Neural progenitor cell (in vitro differentiated cells): ENCODE data around the gene PNLIPRP1. TPM values are rescaled to one million over a fixed set of nuclear protein-coding genes. Genes with fewer than 3 reads are reported as not detected.

ENCODE experiments used
- DNase-seq: peaks from one replicate; pipeline ENCODE4 v3.0.0-alpha.2; 2016; ENCODE audit warnings: low spot score
- H2AFZ ChIP-seq: fragments of 200-600 bp; sonication (generic); replicated peaks from 2 replicates; pipeline ENCODE4 v1.6.1; 2016; ENCODE audit warnings: antibody characterized with exemption
- H3F3A ChIP-seq: fragments of 200-600 bp; sonication (generic); 2 replicates; pipeline ENCODE4 v1.6.1; 2016; ENCODE audit warnings: antibody characterized with exemption, low read depth
- H3K27ac ChIP-seq: fragments of 200-600 bp; sonication (generic); 2 replicates; pipeline ENCODE4 v1.5.1; 2016; ENCODE audit warnings: mild to moderate bottlenecking
- H3K27me3 ChIP-seq: fragments of 200-600 bp; sonication (generic); 2 replicates; pipeline ENCODE4 v1.6.1; 2016; ENCODE audit warnings: mild to moderate bottlenecking, moderate library complexity
- H3K36me3 ChIP-seq: fragments of 200-600 bp; sonication (generic); 2 replicates; pipeline ENCODE4 v1.5.1; 2016
- H3K4me1 ChIP-seq: fragments of 200-600 bp; sonication (generic); 2 replicates; pipeline ENCODE4 v1.6.1; 2016; ENCODE audit warnings: mixed run types
- H3K4me2 ChIP-seq: fragments of 200-600 bp; sonication (generic); 2 replicates; pipeline ENCODE4 v1.6.1; 2016
- H3K4me3 ChIP-seq: fragments of 200-600 bp; sonication (generic); 2 replicates; pipeline ENCODE4 v1.5.1; 2016
- H3K79me2 ChIP-seq: fragments of 200-600 bp; sonication (generic); 2 replicates; pipeline ENCODE4 v1.6.1; 2016; ENCODE audit warnings: low read depth
- H3K9ac ChIP-seq: fragments of 200-600 bp; sonication (generic); 2 replicates; pipeline ENCODE4 v1.6.1; 2016
- H3K9me3 ChIP-seq: fragments of 200-600 bp; sonication (generic); 2 replicates; pipeline ENCODE4 v1.5.1; 2016; ENCODE audit warnings: low read depth
- H4K20me1 ChIP-seq: fragments of 200-600 bp; sonication (generic); 2 replicates; pipeline ENCODE4 v1.6.1; 2016; ENCODE audit warnings: low read depth
- H3K27ac Mint-ChIP-seq: 3 replicates; pipeline ENCODE4 v1.8.0; 2021; ENCODE audit warnings: mixed read lengths
- H3K27me3 Mint-ChIP-seq: 2 replicates; pipeline ENCODE4 v1.8.0; 2022; ENCODE audit warnings: low read depth, mild to moderate bottlenecking, inconsistent platforms, moderate library complexity, mixed read lengths; ENCODE audit not compliant: insufficient read depth
- H3K36me3 Mint-ChIP-seq: 3 replicates; pipeline ENCODE4 v1.8.0; 2021; ENCODE audit warnings: mixed read lengths
- H3K4me1 Mint-ChIP-seq: 3 replicates; pipeline ENCODE4 v1.8.0; 2021; ENCODE audit warnings: mixed read lengths
- H3K4me3 Mint-ChIP-seq: 3 replicates; pipeline ENCODE4 v1.8.0; 2021; ENCODE audit warnings: mild to moderate bottlenecking, moderate library complexity, mixed read lengths
- H3K9me3 Mint-ChIP-seq: 3 replicates; pipeline ENCODE4 v1.8.0; 2020; ENCODE audit warnings: mixed read lengths
- EZH2 ChIP-seq: fragments of 200-600 bp; sonication (generic); IDR thresholded peaks from 2 replicates; pipeline ENCODE4 v1.6.1; 2017; ENCODE audit warnings: antibody characterized with exemption, mild to moderate bottlenecking, moderate library complexity
- EZH2phosphoT487 ChIP-seq: fragments of 200-600 bp; sonication (generic); IDR thresholded peaks from 2 replicates; pipeline ENCODE4 v1.6.1; 2017; ENCODE audit warnings: antibody characterized with exemption
- total RNA-seq: library from RNA; depleted of rRNA; stranded (reverse); fragments of >200 nt; gene quantifications from 2 replicates; pipeline ENCODE4 v1.2.3, GENCODE V29; 2015; ENCODE audit warnings: low replicate concordance
- TF ChIP-seq, protein P1 (sequence below): fragments of 200-600 bp; sonication (generic); IDR thresholded peaks from 2 replicates; pipeline ENCODE4 v1.5.1; 2017; ENCODE audit warnings: antibody characterized with exemption, mild to moderate bottlenecking

Gene PNLIPRP1
- total RNA-seq, 1 donor from 2014 or later, result not detected

DNA sequence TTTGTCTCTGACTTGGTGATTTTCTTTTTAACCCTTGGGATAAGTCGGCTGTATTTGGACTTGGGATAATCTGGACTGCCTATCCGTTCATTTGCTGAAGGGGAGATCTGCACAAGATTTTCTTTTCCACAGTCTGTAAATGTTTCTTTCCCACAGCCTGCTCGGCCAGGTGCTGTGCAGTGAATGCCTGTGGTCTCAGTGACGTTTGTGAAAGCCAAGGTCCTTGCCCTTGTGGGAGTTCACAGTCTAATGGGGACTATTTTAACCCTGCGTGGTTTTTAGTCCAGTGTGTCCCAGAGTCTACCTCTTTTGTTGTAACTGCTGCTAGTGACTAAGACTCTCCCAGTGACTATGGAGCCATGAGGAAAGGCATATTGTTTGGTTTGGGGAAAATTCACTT is 36.1 kb upstream of the PNLIPRP1 start:
- Histone ChIP-seq H3K27ac (no peak overlapping the region), H3F3A (no peaks in the 10 kb centered on the region), H3K4me3 (no peak overlapping the region), H3K9me3 (no peaks in the 10 kb centered on the region), H2AFZ (no peak overlapping the region), H3K4me2 (no peak overlapping the region), H3K4me1 (no peaks in the 10 kb centered on the region), H3K27me3 (no peaks in the 10 kb centered on the region), H3K9ac (no peak overlapping the region), H3K79me2 (no peaks in the 10 kb centered on the region), H4K20me1 (no peaks in the 10 kb centered on the region), H3K36me3 (no peaks in the 10 kb centered on the region)
- DNase-seq, result no peak
- Mint-ChIP-seq H3K4me3 (no peak overlapping the region), H3K27ac (no peak overlapping the region), H3K27me3 (peaks cover 2% of the 10 kb centered on the region), H3K36me3 (no peaks in the 10 kb centered on the region), H3K9me3 (no peaks in the 10 kb centered on the region), H3K4me1 (no peaks in the 10 kb centered on the region)
- TF ChIP-seq EZH2phosphoT487 (no peak), EZH2 (no peak)
- TF ChIP-seq, protein P1, sequence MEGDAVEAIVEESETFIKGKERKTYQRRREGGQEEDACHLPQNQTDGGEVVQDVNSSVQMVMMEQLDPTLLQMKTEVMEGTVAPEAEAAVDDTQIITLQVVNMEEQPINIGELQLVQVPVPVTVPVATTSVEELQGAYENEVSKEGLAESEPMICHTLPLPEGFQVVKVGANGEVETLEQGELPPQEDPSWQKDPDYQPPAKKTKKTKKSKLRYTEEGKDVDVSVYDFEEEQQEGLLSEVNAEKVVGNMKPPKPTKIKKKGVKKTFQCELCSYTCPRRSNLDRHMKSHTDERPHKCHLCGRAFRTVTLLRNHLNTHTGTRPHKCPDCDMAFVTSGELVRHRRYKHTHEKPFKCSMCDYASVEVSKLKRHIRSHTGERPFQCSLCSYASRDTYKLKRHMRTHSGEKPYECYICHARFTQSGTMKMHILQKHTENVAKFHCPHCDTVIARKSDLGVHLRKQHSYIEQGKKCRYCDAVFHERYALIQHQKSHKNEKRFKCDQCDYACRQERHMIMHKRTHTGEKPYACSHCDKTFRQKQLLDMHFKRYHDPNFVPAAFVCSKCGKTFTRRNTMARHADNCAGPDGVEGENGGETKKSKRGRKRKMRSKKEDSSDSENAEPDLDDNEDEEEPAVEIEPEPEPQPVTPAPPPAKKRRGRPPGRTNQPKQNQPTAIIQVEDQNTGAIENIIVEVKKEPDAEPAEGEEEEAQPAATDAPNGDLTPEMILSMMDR, result no peak

DNA sequence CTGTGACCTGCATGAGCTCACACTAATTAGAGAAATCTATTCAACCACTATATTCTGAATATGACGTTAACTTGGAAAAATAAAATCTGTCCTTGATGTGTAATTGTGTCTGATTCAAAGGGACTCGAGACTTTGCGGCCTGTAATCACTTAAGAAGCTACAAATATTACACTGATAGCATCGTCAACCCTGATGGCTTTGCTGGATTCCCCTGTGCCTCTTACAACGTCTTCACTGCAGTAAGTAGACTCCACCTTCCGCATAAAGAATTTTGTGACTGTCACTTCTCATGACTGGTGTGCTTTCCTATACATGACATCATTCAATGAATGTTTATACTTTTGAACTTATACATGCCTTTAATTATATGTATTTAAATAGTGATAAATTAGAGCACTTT is 34.9 kb upstream of the PNLIPRP1 start:
- no peaks in the 10 kb centered on the region for H3K36me3 ChIP-seq
- Mint-ChIP-seq H3K27ac (no peak overlapping the region), H3K4me3 (no peak overlapping the region), H3K36me3 (no peaks in the 10 kb centered on the region), H3K27me3 (peaks cover 2% of the 10 kb centered on the region), H3K4me1 (no peaks in the 10 kb centered on the region), H3K9me3 (no peaks in the 10 kb centered on the region)
- H3K27me3 ChIP-seq, result no peaks in the 10 kb centered on the region
- no peak for DNase-seq
- H3K4me1 ChIP-seq, result no peaks in the 10 kb centered on the region
- H3K9me3 ChIP-seq, result no peaks in the 10 kb centered on the region
- H3K4me3 ChIP-seq, result no peak overlapping the region
- no peak overlapping the region for H3K4me2 ChIP-seq
- H4K20me1 ChIP-seq, result no peaks in the 10 kb centered on the region
- H3K9ac ChIP-seq, result no peak overlapping the region
- H2AFZ ChIP-seq, result no peak overlapping the region
- H3F3A ChIP-seq, result no peaks in the 10 kb centered on the region
- TF ChIP-seq EZH2, result no peak
- H3K27ac ChIP-seq, result no peak overlapping the region
- no peaks in the 10 kb centered on the region for H3K79me2 ChIP-seq

DNA sequence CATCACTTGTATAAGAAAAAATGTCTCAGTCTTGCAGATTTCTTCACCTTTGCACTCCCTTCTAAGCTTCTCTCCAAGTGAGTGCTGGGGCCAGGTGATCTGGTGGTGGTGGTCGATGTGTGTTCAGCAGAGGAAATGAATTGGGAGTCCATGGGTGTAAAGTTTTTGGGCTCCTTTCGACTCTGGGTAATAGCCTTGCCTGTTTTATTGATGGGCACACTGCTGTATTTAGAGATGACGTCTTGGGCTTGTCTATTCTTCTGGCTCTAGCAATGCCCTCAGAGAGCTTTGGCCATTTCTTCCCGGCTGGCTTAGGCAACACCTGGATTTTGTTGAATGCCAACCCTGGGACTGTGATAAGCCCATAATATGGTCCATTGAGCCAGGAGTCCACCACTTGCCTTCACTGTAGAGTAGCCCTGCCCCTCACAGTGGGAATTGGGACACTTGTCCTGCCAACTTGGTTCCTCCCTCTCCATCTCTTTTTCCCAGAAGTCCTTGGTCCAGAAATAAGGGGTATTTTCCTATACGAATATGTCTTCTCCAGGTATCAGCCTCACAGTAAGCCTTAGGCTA is 33.4 kb upstream of the PNLIPRP1 start:
- H3K4me1 ChIP-seq, result no peaks in the 10 kb centered on the region
- H3K79me2 ChIP-seq, result no peaks in the 10 kb centered on the region
- no peak overlapping the region for H3K27ac ChIP-seq
- Mint-ChIP-seq H3K36me3 (no peaks in the 10 kb centered on the region), H3K9me3 (no peaks in the 10 kb centered on the region), H3K27ac (no peak overlapping the region), H3K4me3 (no peak overlapping the region), H3K27me3 (peaks cover 2% of the 10 kb centered on the region), H3K4me1 (no peaks in the 10 kb centered on the region)
- no peak for DNase-seq
- no peak for TF ChIP-seq EZH2
- TF ChIP-seq EZH2phosphoT487, result no peak
- TF ChIP-seq, protein P1, result no peak
- H3K36me3 ChIP-seq, result no peaks in the 10 kb centered on the region
- H3K4me3 ChIP-seq, result no peak overlapping the region
- no peaks in the 10 kb centered on the region for H3K27me3 ChIP-seq
- no peak overlapping the region for H3K4me2 ChIP-seq
- H4K20me1 ChIP-seq, result no peaks in the 10 kb centered on the region
- no peaks in the 10 kb centered on the region for H3K9me3 ChIP-seq
- no peak overlapping the region for H2AFZ ChIP-seq
- H3K9ac ChIP-seq, result no peak overlapping the region
- no peaks in the 10 kb centered on the region for H3F3A ChIP-seq

DNA sequence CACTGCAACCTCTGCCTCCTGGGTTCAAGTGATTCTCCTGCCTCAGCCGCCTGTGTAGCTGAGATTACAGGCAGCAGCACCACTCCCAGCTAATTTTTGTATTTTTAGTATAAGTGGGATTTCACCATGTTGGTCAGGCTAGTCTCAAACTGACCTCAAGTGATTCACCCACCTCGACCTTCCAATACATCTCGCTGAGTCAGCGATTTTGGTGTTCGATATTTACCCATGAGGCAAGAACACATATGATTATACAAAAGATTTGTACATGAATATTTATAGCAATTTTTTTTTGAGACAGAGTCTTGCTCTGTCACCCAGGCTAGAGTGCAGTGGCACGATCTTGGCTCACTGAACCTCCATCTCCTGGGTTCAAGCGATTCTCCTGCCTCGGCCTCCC is 25.2 kb upstream of the PNLIPRP1 start:
- H3K9me3 ChIP-seq, result no peaks in the 10 kb centered on the region
- Mint-ChIP-seq H3K27ac (no peak overlapping the region), H3K27me3 (no peaks in the 10 kb centered on the region), H3K4me1 (no peaks in the 10 kb centered on the region), H3K4me3 (no peak overlapping the region), H3K36me3 (no peaks in the 10 kb centered on the region), H3K9me3 (no peaks in the 10 kb centered on the region)
- H3K4me1 ChIP-seq, result no peaks in the 10 kb centered on the region
- H3K27ac ChIP-seq, result no peak overlapping the region
- TF ChIP-seq EZH2, result no peak
- TF ChIP-seq EZH2phosphoT487, result no peak
- TF ChIP-seq, protein P1, result no peak
- H3K36me3 ChIP-seq, result no peaks in the 10 kb centered on the region
- no peaks in the 10 kb centered on the region for H3F3A ChIP-seq
- no peak for DNase-seq
- H2AFZ ChIP-seq, result no peak overlapping the region
- no peaks in the 10 kb centered on the region for H4K20me1 ChIP-seq
- no peak overlapping the region for H3K4me2 ChIP-seq
- H3K27me3 ChIP-seq, result no peaks in the 10 kb centered on the region
- H3K9ac ChIP-seq, result no peak overlapping the region
- H3K4me3 ChIP-seq, result no peak overlapping the region
- H3K79me2 ChIP-seq, result no peaks in the 10 kb centered on the region
